ENCODE measurements around the gene FGD5.

Gene FGD5

GRCh38 chr3:14773281-14773680 lies 45.5 kb upstream of the FGD5 start:
- no peak for DNase-seq (ENCODE audit: low read depth)
- no peak for TF ChIP-seq CTCF (IDR thresholded peaks at IDR 0.05; ENCODE audit: low read depth, low read length, missing control alignments)
- no peak overlapping the region for H3K4me3 ChIP-seq (ENCODE audit: low read depth, low read length)

DNA sequence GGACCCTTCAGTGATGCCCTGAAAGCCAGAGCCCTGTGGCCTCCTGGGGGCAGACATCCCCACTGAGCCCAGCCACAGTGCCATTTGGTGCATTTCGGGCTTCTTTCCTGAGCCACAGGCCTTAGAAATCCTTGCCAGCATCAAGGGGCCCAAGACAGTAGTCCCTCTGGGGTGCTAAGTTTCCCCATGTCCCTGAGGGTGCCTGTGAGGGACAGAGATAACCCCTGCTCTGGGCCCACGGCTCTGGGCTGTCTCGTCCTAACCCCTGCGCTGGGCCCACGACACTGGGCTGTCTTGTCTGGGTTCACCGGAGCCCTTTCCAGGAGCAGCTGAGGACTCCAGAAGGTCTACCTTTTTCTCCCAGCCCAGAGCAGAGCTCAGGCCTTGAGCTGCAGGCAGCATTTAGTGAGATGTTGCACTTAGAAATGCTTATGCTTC lies 45.1 kb upstream of the FGD5 start:
- no peak for TF ChIP-seq CTCF (IDR thresholded peaks at IDR 0.05; ENCODE audit: low read depth, low read length, missing control alignments)
- no peak overlapping the region for H3K4me3 ChIP-seq (ENCODE audit: low read depth, low read length)
- DNase-seq (ENCODE audit: low read depth): no peak

- TF ChIP-seq CTCF (IDR thresholded peaks at IDR 0.05; ENCODE audit: low read depth, low read length, missing control alignments): no peak
- H3K4me3 ChIP-seq (ENCODE audit: low read depth, low read length): no peak overlapping the region
- DNase-seq (ENCODE audit: low read depth): no peak
Measured at GRCh38 chr3:14774431-14774830, 44.3 kb upstream of the FGD5 start.

GRCh38 chr3:14775011-14775410 lies 43.8 kb upstream of the FGD5 start:
- no peak for DNase-seq (ENCODE audit: low read depth)
- H3K4me3 ChIP-seq (ENCODE audit: low read depth, low read length): no peak overlapping the region
- no peak for TF ChIP-seq CTCF (IDR thresholded peaks at IDR 0.05; ENCODE audit: low read depth, low read length, missing control alignments)

- H3K4me3 ChIP-seq (ENCODE audit: low read depth, low read length): no peak overlapping the region
- no peak for DNase-seq (ENCODE audit: low read depth)
- no peak for TF ChIP-seq CTCF (IDR thresholded peaks at IDR 0.05; ENCODE audit: low read depth, low read length, missing control alignments)
Measured at GRCh38 chr3:14775563-14775962, 43.2 kb upstream of the FGD5 start.

DNA sequence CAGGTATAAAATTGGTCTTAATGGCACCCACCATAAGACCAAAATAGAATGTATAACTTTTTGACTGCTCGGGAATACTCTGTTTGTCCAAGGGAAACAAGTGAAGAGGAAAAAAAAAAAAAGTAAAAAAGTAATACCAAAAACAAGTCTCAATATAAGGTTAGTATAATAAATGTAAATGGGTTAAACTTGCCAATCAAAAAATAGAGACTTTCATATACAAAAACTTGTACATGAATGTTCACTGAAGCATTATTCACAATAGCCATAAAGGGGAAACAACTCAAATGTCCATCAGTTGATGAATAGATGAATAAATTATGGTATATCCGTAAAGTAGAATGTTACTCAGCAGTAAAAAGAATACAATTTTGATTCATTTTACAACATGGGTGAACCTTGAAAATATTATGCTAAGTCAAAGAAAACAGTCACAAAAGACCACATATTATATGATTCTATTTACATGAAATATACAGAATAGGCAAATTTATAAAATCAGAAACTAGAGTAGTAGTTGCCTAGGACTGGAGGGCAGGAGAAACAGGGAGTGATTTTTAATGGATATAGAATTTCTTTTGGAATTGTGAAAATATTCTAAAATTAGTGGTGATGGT lies 39.6 kb upstream of the FGD5 start:
- no peak for DNase-seq (ENCODE audit: low read depth)
- H3K4me3 ChIP-seq (ENCODE audit: low read depth, low read length): no peak overlapping the region
- no peak for TF ChIP-seq CTCF (IDR thresholded peaks at IDR 0.05; ENCODE audit: low read depth, low read length, missing control alignments)

DNA sequence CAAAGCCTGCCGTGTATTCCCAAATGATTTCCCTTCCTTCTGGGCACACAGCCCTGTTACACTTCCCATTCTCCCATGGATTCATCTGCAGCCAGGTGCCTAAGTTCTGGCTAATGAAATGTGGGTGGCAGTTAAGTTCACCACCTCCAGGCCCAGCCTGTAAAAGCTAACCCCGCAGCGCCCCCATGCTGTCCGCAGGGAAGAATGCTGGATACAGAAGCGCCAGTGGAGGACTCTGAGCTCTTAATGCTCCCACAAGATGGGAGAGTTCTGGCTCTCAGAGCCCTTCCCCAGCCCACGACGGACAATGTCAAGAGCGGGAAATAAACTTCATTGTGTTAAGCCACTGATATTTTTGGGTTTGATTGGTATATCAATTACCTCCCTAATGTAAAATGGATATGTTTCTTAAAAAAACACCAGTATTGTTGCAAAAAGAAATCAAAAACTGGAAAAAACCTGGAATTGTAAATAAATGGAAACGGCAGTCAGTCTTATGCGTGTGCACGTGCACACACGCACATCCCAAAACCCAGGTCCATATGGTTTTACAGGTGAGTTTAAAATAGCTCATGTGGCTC lies 37.7 kb upstream of the FGD5 start:
- H3K4me3 ChIP-seq (ENCODE audit: low read depth, low read length): no peak overlapping the region
- peak; percentile 55 for DNase-seq (ENCODE audit: low read depth)
- peak; percentile 87 for TF ChIP-seq CTCF (IDR thresholded peaks at IDR 0.05; ENCODE audit: low read depth, low read length, missing control alignments)
